Measurements from ENCODE around the gene TRIM69. TPM values are rescaled to one million over a fixed set of nuclear protein-coding genes. Genes with fewer than 3 reads are reported as not detected.
"Not testable (repeated sequence)": the region's sequence is repeated elsewhere in the genome, so short reads cannot be mapped to it uniquely, and the experiment has no call there.

The TRIM69 gene
- total and polyA plus RNA-seq, 4 experiments from 2014 or later = 25.8 to 42.0 (median 39.4) TPM

GRCh38 chr15:44719293-44719999, 16.9 kb upstream of the TRIM69 start:
- CTCF ChIA-PET (ENCODE audit: partially characterized antibody) = interaction anchor here (1.1 to 33.6 kb wide), 4 partner anchors 9 to 57 kb away, joined by 3 to 821 read pairs (median 302); partner anchors contain the start of genes PATL2, SPG11 and TRIM69
- H3K36me3 Mint-ChIP-seq = peaks cover 51 to 52% of the 10 kb centered on the region in 2 donors

GRCh38 chr15:44720000-44720435, 16.3 kb upstream of the TRIM69 start:
- Mint-ChIP-seq H3K36me3 (peaks cover 45 to 48% of the 10 kb centered on the region in 2 donors), H3K4me3 (peak overlapping the region in 7 of 8 donors; percentile 28 to 86 (median 40)), H3K27ac (peak overlapping the region; percentile 83 to 100 (median 94)), H3K4me1 (peaks cover 69 to 94% (median 81%) of the 10 kb centered on the region in 4 donors)
- not testable (repeated sequence) for DNase-seq; H3K9me3 Mint-ChIP-seq; H3K27me3 Mint-ChIP-seq; H3K27me3 ChIP-seq (ENCODE audit: insufficient read depth, low read length); H3K4me3 ChIP-seq (ENCODE audit: low read length in 2 of 2); H3K9me3 ChIP-seq (ENCODE audit: control insufficient read depth in 1 of 2, low read length in 2 of 2)
- intact Hi-C loops (cut with micrococcal nuclease) = loop anchor here (1.0 kb wide), 1 partner anchor 9 kb away; the partner anchor contains the start of genes B2M and PATL2
- H3K4me1 ChIP-seq (ENCODE audit: insufficient read depth, low read length) = peaks cover 97% of the 10 kb centered on the region
- H3K36me3 ChIP-seq (ENCODE audit: insufficient read depth, low read length) = peaks cover 39% of the 10 kb centered on the region
- ChIA-PET POLR2A (ENCODE audit: partially characterized antibody) (interaction anchor here (1.2 to 39.7 kb wide), 14 partner anchors 6 to 143 kb away, joined by 3 to 5737 read pairs (median 6); partner anchors contain the start of genes B2M, PATL2, SPG11 and TRIM69), CTCF (ENCODE audit: partially characterized antibody) (interaction anchor here (1.1 to 33.6 kb wide), 4 partner anchors 9 to 58 kb away, joined by 3 to 821 read pairs (median 304); partner anchors contain the start of genes B2M, PATL2, SPG11 and TRIM69)
- H3K27ac ChIP-seq (ENCODE audit: low read depth, low read length) = peak overlapping the region; percentile 99

More at GRCh38 chr15:44719293-44719999, 16.9 kb upstream of the TRIM69 start:
- H3K9me3 Mint-ChIP-seq = peaks cover 0 to 7% (median 0%) of the 10 kb centered on the region in 8 donors
- POLR2A ChIA-PET (ENCODE audit: partially characterized antibody) = interaction anchor here (1.0 to 39.7 kb wide), 17 partner anchors 5 to 183 kb away, joined by 3 to 5737 read pairs (median 5); partner anchors contain the start of genes B2M, EIF3J, PATL2 and SPG11
- DNase-seq = peak; percentile 71 to 79 (median 73)
- H3K27ac Mint-ChIP-seq = peak overlapping the region; percentile 85 to 100 (median 94)
- H3K4me1 ChIP-seq (ENCODE audit: insufficient read depth, low read length) = peaks cover 94% of the 10 kb centered on the region
- no peaks in the 10 kb centered on the region for H3K27me3 Mint-ChIP-seq
- no peaks in the 10 kb centered on the region for H3K27me3 ChIP-seq (ENCODE audit: insufficient read depth, low read length)
- H3K36me3 ChIP-seq (ENCODE audit: insufficient read depth, low read length) = peaks cover 45% of the 10 kb centered on the region
- intact Hi-C loops (cut with micrococcal nuclease) = loop anchor here (1.0 kb wide), 1 partner anchor 8 kb away; the partner anchor contains the start of genes B2M and PATL2
- H3K4me1 Mint-ChIP-seq = peaks cover 69 to 94% (median 80%) of the 10 kb centered on the region in 4 donors
- H3K4me3 ChIP-seq (ENCODE audit: low read length in 2 of 2) = no peak overlapping the region
- H3K27ac ChIP-seq (ENCODE audit: low read depth, low read length) = peak overlapping the region; percentile 99
- peak overlapping the region; percentile 40 to 86 (median 72) for H3K4me3 Mint-ChIP-seq
- no peaks in the 10 kb centered on the region for H3K9me3 ChIP-seq (ENCODE audit: control insufficient read depth in 1 of 2, low read length in 2 of 2)

GRCh38 chr15:44720460-44721176, 15.7 kb upstream of the TRIM69 start:
- H3K4me1 ChIP-seq (ENCODE audit: insufficient read depth, low read length) = peaks cover 97% of the 10 kb centered on the region
- Mint-ChIP-seq H3K27ac (peak overlapping the region; percentile 83 to 100 (median 94)), H3K4me3 (peak overlapping the region; percentile 31 to 75 (median 44)), H3K9me3 (peaks cover 0 to 4% (median 0%) of the 10 kb centered on the region in 8 donors), H3K27me3 (no peaks in the 10 kb centered on the region), H3K4me1 (peaks cover 68 to 94% (median 80%) of the 10 kb centered on the region in 4 donors), H3K36me3 (peaks cover 39 to 42% of the 10 kb centered on the region in 2 donors)
- no peaks in the 10 kb centered on the region for H3K9me3 ChIP-seq (ENCODE audit: control insufficient read depth in 1 of 2, low read length in 2 of 2)
- H3K4me3 ChIP-seq (ENCODE audit: low read length in 2 of 2) = no peak overlapping the region
- H3K36me3 ChIP-seq (ENCODE audit: insufficient read depth, low read length) = peaks cover 33% of the 10 kb centered on the region
- POLR2A ChIA-PET (ENCODE audit: partially characterized antibody) = interaction anchor here (1.0 to 39.7 kb wide), 14 partner anchors 6 to 144 kb away, joined by 3 to 5737 read pairs (median 6); partner anchors contain the start of genes B2M, PATL2, SPG11 and TRIM69
- intact Hi-C loops (cut with micrococcal nuclease) = no loop called here
- CTCF ChIA-PET (ENCODE audit: partially characterized antibody) = interaction anchor here (0.8 to 33.6 kb wide), 5 partner anchors 10 to 58 kb away, joined by 3 to 821 read pairs (median 6); partner anchors contain the start of genes B2M, PATL2, SPG11 and TRIM69
- no peaks in the 10 kb centered on the region for H3K27me3 ChIP-seq (ENCODE audit: insufficient read depth, low read length)
- peak overlapping the region; percentile 99 for H3K27ac ChIP-seq (ENCODE audit: low read depth, low read length)
- DNase-seq = peak in 3 of 5 donors; percentile 16 to 52 (median 24)

- ChIA-PET POLR2A (ENCODE audit: partially characterized antibody) (interaction anchor here (2.2 to 39.7 kb wide), 4 partner anchors 7 to 59 kb away, joined by 8 to 5737 read pairs (median 3006); partner anchors contain the start of genes B2M, PATL2, SPG11 and TRIM69), CTCF (ENCODE audit: partially characterized antibody) (interaction anchor here (1.1 to 33.6 kb wide), 3 partner anchors 8 to 60 kb away, joined by 5 to 821 read pairs (median 601); partner anchors contain the start of genes SPG11 and TRIM69)
- intact Hi-C loops (cut with micrococcal nuclease) = no loop called here
- H3K9me3 ChIP-seq (ENCODE audit: control insufficient read depth in 1 of 2, low read length in 2 of 2) = no peaks in the 10 kb centered on the region
- no peak for DNase-seq
- no peaks in the 10 kb centered on the region for H3K27me3 Mint-ChIP-seq
- H3K27ac ChIP-seq (ENCODE audit: low read depth, low read length) = peak overlapping the region; percentile 11
- peak overlapping the region in 3 of 8 donors; percentile 8 to 73 (median 24) for H3K4me3 Mint-ChIP-seq
- peaks cover 0 to 6% (median 0%) of the 10 kb centered on the region in 8 donors for H3K9me3 Mint-ChIP-seq
- peaks cover 19% of the 10 kb centered on the region for H3K36me3 ChIP-seq (ENCODE audit: insufficient read depth, low read length)
- peak overlapping the region; percentile 42 to 100 (median 80) for H3K27ac Mint-ChIP-seq
- peaks cover 59 to 94% (median 78%) of the 10 kb centered on the region in 4 donors for H3K4me1 Mint-ChIP-seq
- peaks cover 26 to 30% of the 10 kb centered on the region in 2 donors for H3K36me3 Mint-ChIP-seq
- no peaks in the 10 kb centered on the region for H3K27me3 ChIP-seq (ENCODE audit: insufficient read depth, low read length)
- H3K4me1 ChIP-seq (ENCODE audit: insufficient read depth, low read length) = peaks cover 97% of the 10 kb centered on the region
- H3K4me3 ChIP-seq (ENCODE audit: low read length in 2 of 2) = no peak overlapping the region
These were observed 14.3 kb upstream of the TRIM69 start for GRCh38 chr15:44722011-44722410.

DNA sequence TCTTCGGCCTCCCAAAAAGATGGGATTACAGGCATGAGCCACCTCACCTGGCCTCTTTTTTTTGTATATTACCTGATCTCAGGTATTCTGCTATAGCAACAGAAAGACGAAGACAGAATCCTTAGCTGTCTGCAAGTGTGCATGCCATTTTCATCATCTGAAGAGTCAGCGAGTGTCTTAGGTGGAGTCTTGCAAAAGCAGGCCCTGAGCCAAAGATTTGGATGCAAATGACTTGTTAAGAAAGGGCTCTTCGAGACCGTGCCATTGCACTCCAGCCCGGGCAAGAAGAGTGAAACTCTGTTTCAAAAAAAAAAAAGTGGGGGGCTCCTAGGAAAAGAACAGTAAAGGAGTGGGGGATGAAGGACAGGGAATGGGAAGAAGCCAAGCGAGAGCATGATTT, 10.2 kb upstream of the TRIM69 start:
- peak overlapping the region; percentile 44 to 59 for H3K4me3 ChIP-seq (ENCODE audit: low read length in 2 of 2)
- peak overlapping the region; percentile 98 for H3K27ac ChIP-seq (ENCODE audit: low read depth, low read length)
- H3K36me3 ChIP-seq (ENCODE audit: insufficient read depth, low read length) = no peaks in the 10 kb centered on the region
- peak overlapping the region; percentile 96 to 100 (median 99) for H3K27ac Mint-ChIP-seq
- intact Hi-C loops (cut with micrococcal nuclease) = loop anchor here (1.0 to 5.0 kb wide), 7 partner anchors 8 to 299 kb away; partner anchors contain the start of genes CTDSPL2, EIF3J, SPG11 and TRIM69
- CTCF ChIA-PET (ENCODE audit: partially characterized antibody) = interaction anchor here (0.7 to 33.6 kb wide), 7 partner anchors 6 to 148 kb away, joined by 4 to 821 read pairs (median 11); partner anchors contain the start of genes B2M, PATL2, SPG11 and TRIM69
- peaks cover 0 to 22% of the 10 kb centered on the region in 2 donors for H3K36me3 Mint-ChIP-seq
- peaks cover 45 to 89% (median 60%) of the 10 kb centered on the region in 4 donors for H3K4me1 Mint-ChIP-seq
- no peaks in the 10 kb centered on the region for H3K27me3 Mint-ChIP-seq
- POLR2A ChIA-PET (ENCODE audit: partially characterized antibody) = interaction anchor here (0.7 to 39.7 kb wide), 9 partner anchors 11 to 476 kb away, joined by 3 to 5737 read pairs (median 5); partner anchors contain the start of genes B2M, PATL2, SPG11 and TRIM69
- H3K4me1 ChIP-seq (ENCODE audit: insufficient read depth, low read length) = peaks cover 78% of the 10 kb centered on the region
- peak overlapping the region; percentile 87 to 99 (median 96) for H3K4me3 Mint-ChIP-seq
- peak in 1 of 5 donors; percentile 63 for DNase-seq
- peaks cover 0 to 5% (median 0%) of the 10 kb centered on the region in 8 donors for H3K9me3 Mint-ChIP-seq
- no peaks in the 10 kb centered on the region for H3K27me3 ChIP-seq (ENCODE audit: insufficient read depth, low read length)
- no peaks in the 10 kb centered on the region for H3K9me3 ChIP-seq (ENCODE audit: control insufficient read depth in 1 of 2, low read length in 2 of 2)
